Erythroblast (primary cell): ENCODE data around the gene NHLRC4.

Experiments
- GATA1 ChIP-seq: IDR thresholded peaks from 2 replicates; pipeline ENCODE4 v1.6.1; 2011; ENCODE audit warnings: low read depth, mild to moderate bottlenecking, control low read depth, low read length, moderate library complexity
- POLR2A ChIP-seq: IDR thresholded peaks from 2 replicates; pipeline ENCODE4 v1.6.1; 2011; ENCODE audit warnings: mild to moderate bottlenecking, low read length

- no peak for TF ChIP-seq GATA1
- no peak for TF ChIP-seq POLR2A
Measured at GRCh38 chr16:552171-552570, 14.6 kb upstream of the NHLRC4 start.
